Measurements from ENCODE around the gene HEBP1.
A peak's percentile ranks its signal among the peaks of the same experiment; 100 is the strongest.

HEBP1 gene

GRCh38 chr12:13044906-13045299 is 44.8 kb upstream of the HEBP1 start:
- Histone ChIP-seq H3K27me3 (ENCODE audit: control insufficient read depth, insufficient read depth, low read length) (no peaks in the 10 kb centered on the region), H2AFZ (peak overlapping the region; percentile 100), H3K4me1 (no peaks in the 10 kb centered on the region), H3K4me3 (ENCODE audit: low read depth, low read length) (peak overlapping the region; percentile 90), H3K36me3 (ENCODE audit: control insufficient read depth, insufficient read depth, low read length) (no peaks in the 10 kb centered on the region), H3K9me3 (ENCODE audit: control insufficient read depth, low read length) (no peaks in the 10 kb centered on the region), H3K4me2 (ENCODE audit: low read length) (peak overlapping the region; percentile 86), H3K79me2 (peaks cover 5% of the 10 kb centered on the region), H3K27ac (no peak overlapping the region), H3K9ac (no peak overlapping the region)
- no peak for TF ChIP-seq CTCF (IDR thresholded peaks at IDR 0.05)

- peak within 1 kb of the TSS; percentile 90 for H3K9ac ChIP-seq
- H3K79me2 ChIP-seq, result peaks cover 5% of the 10 kb centered on the region
- no peaks in the 10 kb centered on the region for H3K4me1 ChIP-seq
- no peaks in the 10 kb centered on the region for H3K36me3 ChIP-seq (ENCODE audit: control insufficient read depth, insufficient read depth, low read length)
- peak within 1 kb of the TSS; percentile 100 for H2AFZ ChIP-seq
- H3K4me3 ChIP-seq (ENCODE audit: low read depth, low read length), result peak within 1 kb of the TSS; percentile 90
- no peaks in the 10 kb centered on the region for H3K27me3 ChIP-seq (ENCODE audit: control insufficient read depth, insufficient read depth, low read length)
- peak within 1 kb of the TSS; percentile 86 for H3K4me2 ChIP-seq (ENCODE audit: low read length)
- H3K27ac ChIP-seq, result peak within 1 kb of the TSS; percentile 42
- no peak for TF ChIP-seq CTCF (IDR thresholded peaks at IDR 0.05)
- no peaks in the 10 kb centered on the region for H3K9me3 ChIP-seq (ENCODE audit: control insufficient read depth, low read length)
Measured at GRCh38 chr12:13044002-13044905, 44.2 kb upstream of the HEBP1 start, which contains the start of gene FAM234B. Gene FAM234B, plus strand, starts transcription at chr12:13044381. Its CDS starts 23 bp downstream, at chr12:13044404.

GRCh38 chr12:13042666-13043230 is 42.7 kb upstream of the HEBP1 start:
- TF ChIP-seq CTCF (IDR thresholded peaks at IDR 0.05), result no peak
- H3K79me2 ChIP-seq, result peaks cover 5% of the 10 kb centered on the region
- peak overlapping the region; percentile 42 for H2AFZ ChIP-seq
- no peak overlapping the region for H3K27ac ChIP-seq
- H3K9me3 ChIP-seq (ENCODE audit: control insufficient read depth, low read length), result no peaks in the 10 kb centered on the region
- no peaks in the 10 kb centered on the region for H3K4me1 ChIP-seq
- no peaks in the 10 kb centered on the region for H3K27me3 ChIP-seq (ENCODE audit: control insufficient read depth, insufficient read depth, low read length)
- H3K4me2 ChIP-seq (ENCODE audit: low read length), result no peak overlapping the region
- no peak overlapping the region for H3K9ac ChIP-seq
- no peaks in the 10 kb centered on the region for H3K36me3 ChIP-seq (ENCODE audit: control insufficient read depth, insufficient read depth, low read length)
- no peak overlapping the region for H3K4me3 ChIP-seq (ENCODE audit: low read depth, low read length)

- H3K4me3 ChIP-seq (ENCODE audit: low read depth, low read length), result no peak overlapping the region
- peaks cover 3% of the 10 kb centered on the region for H3K79me2 ChIP-seq
- H3K27ac ChIP-seq, result no peak overlapping the region
- no peak overlapping the region for H3K9ac ChIP-seq
- H3K36me3 ChIP-seq (ENCODE audit: control insufficient read depth, insufficient read depth, low read length), result no peaks in the 10 kb centered on the region
- H3K4me1 ChIP-seq, result no peaks in the 10 kb centered on the region
- H3K4me2 ChIP-seq (ENCODE audit: low read length), result no peak overlapping the region
- TF ChIP-seq CTCF (IDR thresholded peaks at IDR 0.05), result no peak
- no peaks in the 10 kb centered on the region for H3K9me3 ChIP-seq (ENCODE audit: control insufficient read depth, low read length)
- no peak overlapping the region for H2AFZ ChIP-seq
- no peaks in the 10 kb centered on the region for H3K27me3 ChIP-seq (ENCODE audit: control insufficient read depth, insufficient read depth, low read length)
Measured at GRCh38 chr12:13041224-13041623, 41.2 kb upstream of the HEBP1 start.

All from parathyroid adenoma (tissue), 2 donors.